ENCODE measurements around the gene ICE1. TPM values are rescaled to one million over a fixed set of nuclear protein-coding genes. Genes with fewer than 3 reads are reported as not detected.
A peak's percentile ranks its signal among the peaks of the same experiment; 100 is the strongest.

Gene ICE1
- total RNA-seq, 1 experiment from 2014 or later, result 48.9 TPM

DNA sequence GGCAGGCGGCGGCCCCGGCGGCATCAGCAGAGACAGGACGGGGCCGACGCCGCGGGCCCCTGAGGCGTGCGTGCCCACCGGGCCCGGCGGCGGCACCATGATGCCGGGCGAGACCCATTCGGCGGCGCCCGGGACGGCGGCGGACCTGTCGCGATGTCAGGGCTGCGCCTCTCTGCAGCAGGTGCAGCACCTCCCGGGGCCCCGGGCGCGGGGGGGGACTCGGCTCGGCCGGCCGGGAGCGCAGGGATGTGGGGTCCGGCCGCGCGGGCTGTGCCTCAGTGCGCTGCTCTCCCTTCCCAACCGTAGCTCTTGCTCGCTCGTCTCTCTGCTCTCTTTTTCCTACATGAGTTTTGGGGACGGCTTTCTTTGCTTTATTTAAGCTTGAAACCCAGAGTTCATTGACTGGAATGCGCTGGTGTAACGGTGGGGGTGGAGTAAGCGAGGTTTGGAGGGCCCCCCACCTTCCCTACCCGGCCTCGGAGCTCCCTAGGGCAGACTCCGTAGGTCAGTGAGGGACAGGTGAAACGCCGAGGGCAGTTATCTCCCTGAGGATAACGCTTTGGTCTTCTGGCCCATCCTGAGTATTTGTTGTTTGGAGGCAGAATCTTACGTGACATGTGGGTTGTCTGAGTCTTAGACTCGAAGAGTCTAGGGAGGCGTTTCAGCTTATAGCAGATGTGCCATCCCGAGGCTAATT is 490 bp downstream of the ICE1 start:
- ATAC-seq (peak; percentile 0; the same call in 1 of the 2 replicates), DNase-seq (ENCODE audit: low spot score) (no peak)
- no peak for TF ChIP-seq SMAD3 (CRISPR knock-in tag; IDR thresholded peaks at IDR 0.05; ENCODE audit: borderline replicate concordance)
- 0 out of 2 replicates have a peak, but pooled peaks have one; percentile 31 for TF ChIP-seq JUN (CRISPR knock-in tag; IDR thresholded peaks at IDR 0.05)
- TF ChIP-seq, protein P1, sequence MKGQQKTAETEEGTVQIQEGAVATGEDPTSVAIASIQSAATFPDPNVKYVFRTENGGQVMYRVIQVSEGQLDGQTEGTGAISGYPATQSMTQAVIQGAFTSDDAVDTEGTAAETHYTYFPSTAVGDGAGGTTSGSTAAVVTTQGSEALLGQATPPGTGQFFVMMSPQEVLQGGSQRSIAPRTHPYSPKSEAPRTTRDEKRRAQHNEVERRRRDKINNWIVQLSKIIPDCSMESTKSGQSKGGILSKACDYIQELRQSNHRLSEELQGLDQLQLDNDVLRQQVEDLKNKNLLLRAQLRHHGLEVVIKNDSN (CRISPR knock-in tag; IDR thresholded peaks at IDR 0.05), result no peak
- no peaks in the 10 kb centered on the region for H3K9me3 Mint-ChIP-seq
- H3K4me1 Mint-ChIP-seq, result peaks cover 37% of the 10 kb centered on the region
- peak overlapping the region; percentile 52; the same call in 1 of the 2 replicates for H3K27ac Mint-ChIP-seq
- H3K36me3 Mint-ChIP-seq, result no peaks in the 10 kb centered on the region
- POLR2A ChIA-PET, result no interaction called here
- CTCF ChIA-PET, result interaction anchor here (1.0 to 3.7 kb wide), 9 partner anchors 19 to 561 kb away, joined by 3 to 21 read pairs (median 5); partner anchors contain the start of gene ADAMTS16
- peak overlapping the region; percentile 53 for H3K4me3 Mint-ChIP-seq
- no peaks in the 10 kb centered on the region; the same call in 1 of the 2 replicates for H3K27me3 Mint-ChIP-seq (ENCODE audit: low read depth)

DNA sequence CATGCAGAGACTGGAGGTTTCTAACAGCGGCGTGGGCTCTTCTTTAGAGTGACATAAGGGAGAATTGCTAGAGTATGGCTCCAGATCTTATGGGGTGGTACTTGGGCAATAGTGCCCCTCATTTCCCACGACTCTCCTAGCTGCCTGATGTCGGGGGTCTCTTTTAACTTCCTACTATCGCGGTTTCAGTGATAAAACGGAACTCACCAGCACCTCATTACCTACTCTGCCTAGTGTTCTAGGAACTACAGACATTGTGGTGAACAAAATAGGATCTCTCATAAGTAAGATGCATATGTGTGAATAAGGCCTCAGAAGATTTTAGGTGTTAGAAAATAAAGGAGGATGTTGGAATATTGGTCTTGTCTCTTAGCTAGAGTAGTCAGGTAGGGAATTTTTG is 1.1 kb downstream of the ICE1 start:
- H3K27ac Mint-ChIP-seq, result 0 out of 2 replicates have a peak overlapping the region, but pooled peaks have one; percentile 52
- TF ChIP-seq, protein P2, sequence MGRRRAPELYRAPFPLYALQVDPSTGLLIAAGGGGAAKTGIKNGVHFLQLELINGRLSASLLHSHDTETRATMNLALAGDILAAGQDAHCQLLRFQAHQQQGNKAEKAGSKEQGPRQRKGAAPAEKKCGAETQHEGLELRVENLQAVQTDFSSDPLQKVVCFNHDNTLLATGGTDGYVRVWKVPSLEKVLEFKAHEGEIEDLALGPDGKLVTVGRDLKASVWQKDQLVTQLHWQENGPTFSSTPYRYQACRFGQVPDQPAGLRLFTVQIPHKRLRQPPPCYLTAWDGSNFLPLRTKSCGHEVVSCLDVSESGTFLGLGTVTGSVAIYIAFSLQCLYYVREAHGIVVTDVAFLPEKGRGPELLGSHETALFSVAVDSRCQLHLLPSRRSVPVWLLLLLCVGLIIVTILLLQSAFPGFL (CRISPR knock-in tag; IDR thresholded peaks at IDR 0.05; ENCODE audit: borderline replicate concordance), result no peak
- TF ChIP-seq, protein P3, sequence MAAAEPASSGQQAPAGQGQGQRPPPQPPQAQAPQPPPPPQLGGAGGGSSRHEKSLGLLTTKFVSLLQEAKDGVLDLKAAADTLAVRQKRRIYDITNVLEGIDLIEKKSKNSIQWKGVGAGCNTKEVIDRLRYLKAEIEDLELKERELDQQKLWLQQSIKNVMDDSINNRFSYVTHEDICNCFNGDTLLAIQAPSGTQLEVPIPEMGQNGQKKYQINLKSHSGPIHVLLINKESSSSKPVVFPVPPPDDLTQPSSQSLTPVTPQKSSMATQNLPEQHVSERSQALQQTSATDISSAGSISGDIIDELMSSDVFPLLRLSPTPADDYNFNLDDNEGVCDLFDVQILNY (CRISPR knock-in tag; IDR thresholded peaks at IDR 0.05), result no peak
- TF ChIP-seq PRRX2 (CRISPR knock-in tag; IDR thresholded peaks at IDR 0.05) (no peak), SP1 (CRISPR knock-in tag; conservative IDR thresholded peaks at IDR 0.05) (no peak), ZNF671 (CRISPR knock-in tag; IDR thresholded peaks at IDR 0.05) (no peak)
- TF ChIP-seq, protein P4, sequence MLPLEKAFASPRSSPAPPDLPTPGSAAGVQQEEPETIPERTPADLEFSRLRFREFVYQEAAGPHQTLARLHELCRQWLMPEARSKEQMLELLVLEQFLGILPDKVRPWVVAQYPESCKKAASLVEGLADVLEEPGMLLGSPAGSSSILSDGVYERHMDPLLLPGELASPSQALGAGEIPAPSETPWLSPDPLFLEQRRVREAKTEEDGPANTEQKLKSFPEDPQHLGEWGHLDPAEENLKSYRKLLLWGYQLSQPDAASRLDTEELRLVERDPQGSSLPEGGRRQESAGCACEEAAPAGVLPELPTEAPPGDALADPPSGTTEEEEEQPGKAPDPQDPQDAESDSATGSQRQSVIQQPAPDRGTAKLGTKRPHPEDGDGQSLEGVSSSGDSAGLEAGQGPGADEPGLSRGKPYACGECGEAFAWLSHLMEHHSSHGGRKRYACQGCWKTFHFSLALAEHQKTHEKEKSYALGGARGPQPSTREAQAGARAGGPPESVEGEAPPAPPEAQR (CRISPR knock-in tag; IDR thresholded peaks at IDR 0.05), result no peak
- TF ChIP-seq, protein P5, sequence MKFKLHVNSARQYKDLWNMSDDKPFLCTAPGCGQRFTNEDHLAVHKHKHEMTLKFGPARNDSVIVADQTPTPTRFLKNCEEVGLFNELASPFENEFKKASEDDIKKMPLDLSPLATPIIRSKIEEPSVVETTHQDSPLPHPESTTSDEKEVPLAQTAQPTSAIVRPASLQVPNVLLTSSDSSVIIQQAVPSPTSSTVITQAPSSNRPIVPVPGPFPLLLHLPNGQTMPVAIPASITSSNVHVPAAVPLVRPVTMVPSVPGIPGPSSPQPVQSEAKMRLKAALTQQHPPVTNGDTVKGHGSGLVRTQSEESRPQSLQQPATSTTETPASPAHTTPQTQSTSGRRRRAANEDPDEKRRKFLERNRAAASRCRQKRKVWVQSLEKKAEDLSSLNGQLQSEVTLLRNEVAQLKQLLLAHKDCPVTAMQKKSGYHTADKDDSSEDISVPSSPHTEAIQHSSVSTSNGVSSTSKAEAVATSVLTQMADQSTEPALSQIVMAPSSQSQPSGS (CRISPR knock-in tag; IDR thresholded peaks at IDR 0.05; ENCODE audit: borderline replicate concordance, low read depth), result no peak
- ATAC-seq, result no peak
- H3K4me3 Mint-ChIP-seq, result no peak overlapping the region
- no peaks in the 10 kb centered on the region for H3K36me3 Mint-ChIP-seq
- ChIA-PET POLR2A (no interaction called here), CTCF (interaction anchor here (1.2 to 3.7 kb wide), 2 partner anchors 131 to 544 kb away, joined by 5 to 21 read pairs; no protein-coding TSS in a partner anchor)
- no peaks in the 10 kb centered on the region for H3K9me3 Mint-ChIP-seq
- no peaks in the 10 kb centered on the region; the same call in 1 of the 2 replicates for H3K27me3 Mint-ChIP-seq (ENCODE audit: low read depth)
- DNase-seq (ENCODE audit: low spot score), result no peak
- peaks cover 32% of the 10 kb centered on the region for H3K4me1 Mint-ChIP-seq

DNA sequence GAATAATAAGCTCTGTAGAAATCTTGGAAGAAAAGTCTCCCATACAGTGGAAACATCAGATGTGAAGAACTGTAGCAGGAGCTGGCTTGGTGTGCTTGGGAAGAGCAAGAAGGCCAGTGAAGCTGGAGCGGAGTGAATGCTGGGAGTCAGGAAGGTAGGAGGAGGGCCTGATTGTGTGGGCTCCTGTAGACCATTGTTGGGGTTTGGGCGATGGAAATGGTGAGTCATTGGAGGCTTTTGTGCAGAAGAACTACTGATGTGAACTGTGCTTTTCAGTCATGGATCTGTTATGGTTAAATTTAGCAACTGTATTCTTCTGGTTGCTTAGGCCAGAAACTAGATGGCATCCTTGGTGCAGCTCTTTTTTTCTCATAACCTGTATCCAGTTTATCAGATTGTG is 2.3 kb downstream of the ICE1 start:
- TF ChIP-seq, protein P6, sequence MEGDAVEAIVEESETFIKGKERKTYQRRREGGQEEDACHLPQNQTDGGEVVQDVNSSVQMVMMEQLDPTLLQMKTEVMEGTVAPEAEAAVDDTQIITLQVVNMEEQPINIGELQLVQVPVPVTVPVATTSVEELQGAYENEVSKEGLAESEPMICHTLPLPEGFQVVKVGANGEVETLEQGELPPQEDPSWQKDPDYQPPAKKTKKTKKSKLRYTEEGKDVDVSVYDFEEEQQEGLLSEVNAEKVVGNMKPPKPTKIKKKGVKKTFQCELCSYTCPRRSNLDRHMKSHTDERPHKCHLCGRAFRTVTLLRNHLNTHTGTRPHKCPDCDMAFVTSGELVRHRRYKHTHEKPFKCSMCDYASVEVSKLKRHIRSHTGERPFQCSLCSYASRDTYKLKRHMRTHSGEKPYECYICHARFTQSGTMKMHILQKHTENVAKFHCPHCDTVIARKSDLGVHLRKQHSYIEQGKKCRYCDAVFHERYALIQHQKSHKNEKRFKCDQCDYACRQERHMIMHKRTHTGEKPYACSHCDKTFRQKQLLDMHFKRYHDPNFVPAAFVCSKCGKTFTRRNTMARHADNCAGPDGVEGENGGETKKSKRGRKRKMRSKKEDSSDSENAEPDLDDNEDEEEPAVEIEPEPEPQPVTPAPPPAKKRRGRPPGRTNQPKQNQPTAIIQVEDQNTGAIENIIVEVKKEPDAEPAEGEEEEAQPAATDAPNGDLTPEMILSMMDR (IDR thresholded peaks at IDR 0.05), result no peak
- POLR2A ChIA-PET, result no interaction called here
- no peak overlapping the region for H3K27ac Mint-ChIP-seq

More for the DNA sequence above, 2.3 kb downstream of the ICE1 start:
- Mint-ChIP-seq H3K9me3 (no peaks in the 10 kb centered on the region), H3K4me1 (peaks cover 26% of the 10 kb centered on the region), H3K36me3 (no peaks in the 10 kb centered on the region), H3K27me3 (ENCODE audit: low read depth) (no peaks in the 10 kb centered on the region), H3K4me3 (no peak overlapping the region)
- no peak for DNase-seq (ENCODE audit: low spot score)
- CTCF ChIA-PET, result no interaction called here
- no peak for ATAC-seq

All from WTC11 (cell line).